Measurements from ENCODE around the gene MYBBP1A.
A peak's percentile ranks its signal among the peaks of the same experiment; 100 is the strongest.

The MYBBP1A gene

DNA sequence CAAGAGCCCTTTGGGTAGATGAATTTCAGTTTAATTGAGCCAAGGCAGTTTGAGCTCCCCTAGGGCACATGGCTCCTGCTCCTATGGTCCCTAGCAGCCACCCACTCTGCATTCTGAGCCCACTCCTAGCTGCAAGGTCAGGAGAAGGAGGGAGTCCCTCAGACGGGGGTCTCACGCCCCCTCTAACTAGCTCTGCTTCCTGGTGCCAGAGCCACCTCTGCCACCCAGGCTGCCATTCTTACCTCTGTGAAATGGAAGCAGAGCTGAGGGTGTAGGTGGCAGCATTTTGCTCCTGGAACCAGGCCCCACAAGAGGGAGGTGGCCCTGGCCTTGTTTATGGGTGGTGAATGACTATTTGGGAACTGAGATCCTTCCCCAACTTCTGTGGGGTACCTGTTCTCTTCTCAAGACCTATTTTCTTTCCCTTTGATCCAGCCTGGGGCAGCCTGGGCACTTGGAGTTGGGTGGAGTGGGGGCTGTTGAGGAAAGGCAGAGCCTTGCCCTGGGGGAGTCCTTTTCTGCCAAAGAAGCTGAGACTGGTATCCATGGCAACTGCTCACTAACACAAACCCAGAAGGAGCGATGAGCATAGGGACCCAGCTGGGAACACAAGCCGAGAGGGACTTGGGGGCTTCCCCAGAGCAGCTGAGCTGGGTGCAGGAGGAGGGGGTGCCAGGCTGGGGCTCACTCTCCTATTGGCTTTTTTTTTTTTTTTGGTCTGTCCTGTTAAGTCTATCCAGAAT lies 51.7 kb downstream of the MYBBP1A start:
- DNase-seq (ENCODE audit: low read depth in 2 of 2) = no peak

GRCh38 chr17:4502466-4503154 lies 52.6 kb downstream of the MYBBP1A start:
- DNase-seq (ENCODE audit: low read depth in 2 of 2) = no peak

GRCh38 chr17:4501295-4501949 lies 53.8 kb downstream of the MYBBP1A start:
- no peak for DNase-seq (ENCODE audit: low read depth in 2 of 2)

- no peak for DNase-seq (ENCODE audit: low read depth in 2 of 2)
Measured at GRCh38 chr17:4500191-4500571, 55.0 kb downstream of the MYBBP1A start.

- no peak for DNase-seq (ENCODE audit: low read depth in 2 of 2)
Measured at GRCh38 chr17:4499431-4500190, 55.6 kb downstream of the MYBBP1A start.

- peak; percentile 40 to 55 for DNase-seq (ENCODE audit: low read depth in 2 of 2)
Measured at GRCh38 chr17:4498461-4499397, 56.5 kb downstream of the MYBBP1A start, which contains the start of gene SPNS2. SPNS2 (plus strand) TSS chr17:4498881; CDS start chr17:4499048, 167 bp downstream.

DNA sequence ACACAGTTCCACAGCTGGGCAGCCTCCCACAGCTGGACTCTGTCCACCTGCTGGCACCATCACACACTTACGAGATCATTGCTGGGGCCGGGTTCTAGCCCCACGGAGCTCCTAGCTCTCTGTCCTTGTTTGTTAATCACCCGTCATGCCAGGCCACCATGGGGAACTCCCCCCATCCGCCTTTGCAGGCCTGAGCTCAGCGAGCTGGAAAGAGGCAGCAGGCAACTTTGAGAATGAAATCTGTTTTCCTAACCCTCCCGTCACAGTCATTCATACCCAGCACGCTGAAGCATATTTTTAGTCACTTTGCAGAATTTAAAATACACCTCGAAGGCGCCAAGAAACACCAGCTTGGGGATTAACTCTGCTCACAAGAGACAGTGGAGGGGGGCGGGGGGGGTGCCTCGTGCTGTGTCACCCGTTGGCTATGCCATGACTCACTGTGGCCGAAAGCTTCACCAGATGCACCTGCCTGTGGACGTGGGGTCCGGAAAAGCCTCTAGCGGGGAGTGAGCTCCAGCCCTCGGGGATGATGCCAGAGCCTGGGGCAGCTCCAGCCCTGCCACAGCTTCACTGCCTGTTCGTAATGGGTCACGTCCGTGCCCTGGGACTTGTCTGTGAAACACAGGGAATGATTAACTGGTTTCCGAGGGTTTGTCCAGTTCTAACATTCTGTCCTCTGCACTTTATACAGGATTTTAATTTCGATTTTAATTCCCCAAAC lies 57.9 kb downstream of the MYBBP1A start:
- no peak for DNase-seq (ENCODE audit: low read depth in 2 of 2)

DNA sequence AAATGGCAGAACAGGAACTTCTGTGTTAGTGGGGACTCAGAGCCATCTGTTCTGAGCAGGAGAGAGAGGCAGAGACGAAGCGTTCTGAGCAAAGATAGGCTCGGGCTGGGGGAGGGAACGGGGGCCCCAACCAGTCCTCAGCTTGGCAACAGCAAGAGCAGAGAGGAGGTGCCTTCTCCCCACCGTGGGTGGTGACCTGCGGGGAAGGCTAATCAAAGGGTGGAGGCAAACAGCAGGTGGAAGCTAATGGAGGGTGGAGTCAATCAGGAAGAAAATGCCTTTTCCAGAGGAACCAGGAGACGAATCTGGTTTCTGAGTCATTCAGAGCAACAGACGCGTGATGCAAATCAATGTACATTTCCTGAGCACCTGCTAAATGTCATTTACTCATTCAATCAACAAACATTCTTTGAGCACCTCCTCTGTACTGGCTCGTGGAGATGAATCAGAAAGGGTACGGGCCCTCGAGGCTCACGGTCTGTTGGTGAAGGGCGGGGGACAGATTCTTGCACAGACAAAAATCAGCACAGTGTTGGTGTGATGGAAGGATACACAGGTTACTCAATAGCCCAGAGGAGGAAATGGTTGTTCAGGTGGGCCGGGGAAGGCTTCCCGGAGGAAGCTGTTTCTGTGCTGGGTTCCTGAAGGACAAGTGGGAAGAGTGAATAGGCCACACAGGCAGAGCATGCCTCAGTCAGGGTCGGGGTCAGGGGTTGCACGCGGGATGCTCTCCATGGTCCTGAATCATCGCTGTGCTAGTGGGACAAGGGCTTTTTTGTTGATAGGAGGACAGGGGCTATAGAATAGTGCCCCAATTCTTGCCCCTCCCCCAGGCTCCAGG lies 62.2 kb downstream of the MYBBP1A start:
- DNase-seq (ENCODE audit: low read depth in 2 of 2) = no peak

GRCh38 chr17:4490637-4491061 lies 64.5 kb downstream of the MYBBP1A start:
- DNase-seq (ENCODE audit: low read depth in 2 of 2) = no peak

GRCh38 chr17:4490109-4490591 lies 65.0 kb downstream of the MYBBP1A start:
- DNase-seq (ENCODE audit: low read depth in 2 of 2) = no peak

DNA sequence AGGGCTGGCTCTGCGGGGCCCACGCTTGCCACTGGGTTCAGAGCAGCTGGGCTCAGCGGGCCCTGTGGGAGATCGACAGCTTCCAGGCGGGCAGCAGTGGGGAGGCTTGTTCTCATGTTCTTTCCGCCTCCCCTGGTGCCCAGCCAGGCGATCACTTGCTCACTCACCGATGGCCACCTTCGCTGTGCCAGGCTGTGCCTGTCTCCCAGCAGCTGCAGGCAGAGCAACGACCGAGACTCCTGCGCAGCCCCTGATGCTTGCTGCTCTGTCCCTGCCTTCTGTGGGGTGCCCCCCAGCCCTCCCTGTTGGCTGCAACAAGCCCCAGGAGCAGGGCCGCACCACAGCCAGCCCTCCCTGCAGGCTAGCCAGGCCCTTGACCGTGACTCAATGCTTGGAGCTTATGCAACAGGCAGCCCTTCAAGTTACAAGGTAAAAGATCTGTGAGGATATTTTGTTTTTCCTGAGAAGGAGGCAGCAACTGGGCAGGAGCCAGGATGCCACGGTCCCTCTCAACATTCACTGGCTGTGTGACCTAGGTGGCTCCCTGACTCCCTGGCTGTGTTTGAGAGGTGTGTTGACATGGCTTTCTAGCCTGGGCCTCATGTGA lies 66.1 kb downstream of the MYBBP1A start:
- no peak for DNase-seq (ENCODE audit: low read depth in 2 of 2)

Data from stimulated activated CD4-positive, alpha-beta T cell treated with anti-CD3 and anti-CD28 coated beads, Interleukin-4, amount 100 ng/mL, for 48 hours (primary cell).